Nucleus accumbens (tissue), 56 donors: Measurements from ENCODE around the gene SLCO1B3.
"Not testable (repeated sequence)": the region's sequence is repeated elsewhere in the genome, so short reads cannot be mapped to it uniquely, and the experiment has no call there.

Source experiments
- DNase-seq, 56 donors: peaks; one replicate each; lab custom pipeline; 2025; lab: John Stamatoyannopoulos, UW

The SLCO1B3 gene

GRCh38 chr12:20810487-20810886, at the start of gene SLCO1B3:
SLCO1B3 (plus strand) TSS chr12:20810705; CDS start chr12:20815739, 5,034 bp downstream.
- DNase-seq = no peak

GRCh38 chr12:20777420-20777819, 33.1 kb upstream of the SLCO1B3 start:
- no peak for DNase-seq

GRCh38 chr12:20778969-20779368, 31.5 kb upstream of the SLCO1B3 start:
- DNase-seq = no peak

GRCh38 chr12:20779971-20780370, 30.5 kb upstream of the SLCO1B3 start:
- not testable (repeated sequence) for DNase-seq

GRCh38 chr12:20783796-20784357, 26.6 kb upstream of the SLCO1B3 start:
- DNase-seq = not testable (repeated sequence)

GRCh38 chr12:20792971-20793370, 17.5 kb upstream of the SLCO1B3 start:
- no peak for DNase-seq

GRCh38 chr12:20798554-20798953, 12.0 kb upstream of the SLCO1B3 start:
- DNase-seq = peak in 2 of 56 donors; percentile 2 to 11

- DNase-seq = no peak
Observed at GRCh38 chr12:20800160-20800559, 10.3 kb upstream of the SLCO1B3 start.

- no peak for DNase-seq
Observed at GRCh38 chr12:20801035-20801434, 9.5 kb upstream of the SLCO1B3 start.

- no peak for DNase-seq
Observed at GRCh38 chr12:20805921-20806320, 4.6 kb upstream of the SLCO1B3 start.

- DNase-seq = no peak
Observed at GRCh38 chr12:20807192-20808080, 3.1 kb upstream of the SLCO1B3 start.

- DNase-seq = no peak
Observed at GRCh38 chr12:20808521-20808920, 2.0 kb upstream of the SLCO1B3 start.

GRCh38 chr12:20815574-20815973, 5.1 kb downstream of the SLCO1B3 start:
- DNase-seq = no peak

- DNase-seq = no peak
Observed at GRCh38 chr12:20822415-20822814, 11.9 kb downstream of the SLCO1B3 start.

GRCh38 chr12:20822925-20823324, 12.4 kb downstream of the SLCO1B3 start:
- DNase-seq = no peak

- no peak for DNase-seq
Observed at GRCh38 chr12:20829919-20830318, 19.4 kb downstream of the SLCO1B3 start.

- no peak for DNase-seq
Observed at GRCh38 chr12:20830456-20830855, 20.0 kb downstream of the SLCO1B3 start.

GRCh38 chr12:20832911-20833310, 22.4 kb downstream of the SLCO1B3 start:
- no peak for DNase-seq

- DNase-seq = no peak
Observed at GRCh38 chr12:20852649-20853048, 42.1 kb downstream of the SLCO1B3 start.

- no peak for DNase-seq
Observed at GRCh38 chr12:20863056-20863455, 52.6 kb downstream of the SLCO1B3 start.

GRCh38 chr12:20865873-20866272, 55.4 kb downstream of the SLCO1B3 start:
- DNase-seq = no peak

GRCh38 chr12:20868277-20868676, 57.8 kb downstream of the SLCO1B3 start:
- DNase-seq = no peak
